ENCODE measurements around the gene MED27.
"Not testable (repeated sequence)": the region's sequence is repeated elsewhere in the genome, so short reads cannot be mapped to it uniquely, and the experiment has no call there.

MED27 gene

DNA sequence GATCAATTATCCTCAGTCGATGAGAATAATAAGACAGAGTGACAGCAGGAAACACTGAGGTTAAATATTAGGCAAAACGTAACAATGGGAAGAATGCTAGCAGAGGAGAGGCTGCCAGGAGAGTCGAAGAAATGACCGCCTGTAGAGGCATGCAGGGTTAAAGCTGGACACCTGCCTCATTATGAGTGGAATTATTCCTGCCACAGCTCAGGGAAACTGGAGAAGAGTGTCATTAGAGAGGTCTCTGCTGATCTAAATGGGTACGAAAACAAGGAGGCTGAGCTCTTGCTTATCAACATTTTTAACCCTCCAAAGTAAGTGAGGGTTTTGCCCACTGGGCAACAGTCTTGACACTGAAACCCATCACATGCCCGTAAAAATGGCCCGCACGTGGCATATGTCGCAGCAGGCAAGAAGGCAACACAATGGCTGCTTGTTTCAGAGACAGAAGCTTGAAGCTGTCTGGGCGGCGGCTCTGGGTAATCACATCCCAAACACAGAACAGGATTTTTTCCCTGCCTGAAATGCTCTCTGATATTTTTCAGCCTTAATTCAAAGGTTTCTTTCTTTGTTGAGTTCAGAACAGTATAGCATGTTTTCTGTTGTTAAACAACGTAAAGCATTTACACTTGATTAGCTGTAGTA lies 118.7 kb downstream of the MED27 start:
- DNase-seq, result no peak

DNA sequence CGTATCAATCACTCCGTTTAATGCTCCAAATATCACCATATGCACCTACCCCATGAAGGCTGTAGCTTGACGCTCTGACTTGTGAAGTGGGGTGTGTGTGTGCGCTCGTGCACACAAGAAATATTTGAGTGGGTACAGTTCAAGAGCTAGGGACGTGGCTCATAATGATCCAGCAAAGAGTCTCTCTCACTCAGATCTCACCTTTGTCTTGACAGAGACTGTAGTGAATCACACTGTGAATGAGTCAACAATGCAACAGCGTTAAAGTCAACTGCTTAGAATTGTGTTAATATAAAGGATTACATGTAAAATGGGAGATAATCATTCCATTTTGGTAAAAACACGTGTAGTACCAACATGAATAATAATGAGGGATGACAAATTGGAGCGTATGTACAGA lies 119.4 kb downstream of the MED27 start:
- DNase-seq, result no peak

DNA sequence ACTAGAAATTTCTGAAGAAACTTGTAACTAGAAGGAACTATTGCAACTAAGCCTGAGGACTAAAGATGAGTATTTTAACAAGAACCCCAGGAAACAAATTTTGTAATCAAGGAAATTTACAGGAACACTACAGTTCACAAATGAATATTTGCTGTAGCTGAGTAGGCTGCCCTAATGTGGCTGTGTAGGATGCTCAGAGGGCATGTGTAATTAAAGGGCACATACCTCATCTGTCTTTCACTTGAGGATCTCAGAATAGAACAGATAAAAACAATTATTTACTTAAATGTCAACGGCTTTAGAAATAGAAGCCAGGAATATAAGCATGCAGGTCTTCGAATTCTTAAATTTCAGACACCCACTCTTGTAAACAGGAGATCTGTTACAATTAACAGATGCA lies 119.8 kb downstream of the MED27 start:
- no peak for DNase-seq

DNA sequence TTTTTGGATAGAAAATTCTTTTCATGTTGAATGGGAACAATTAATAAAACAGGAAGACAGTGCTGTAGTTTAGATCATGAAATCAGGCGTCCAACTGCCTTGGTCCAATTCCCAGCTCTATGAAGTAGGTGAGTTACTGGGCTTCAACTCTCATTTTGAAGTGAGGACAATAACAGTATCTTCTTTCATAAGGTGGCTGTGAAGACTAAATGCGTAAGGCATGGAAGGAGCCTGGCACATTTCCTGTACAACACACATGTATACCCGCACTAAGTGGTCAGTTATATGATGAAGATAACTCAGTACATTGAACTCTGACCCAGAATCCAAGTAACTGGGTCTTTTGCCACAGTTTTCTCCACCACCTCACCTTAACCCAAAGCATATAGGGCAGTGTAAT lies 120.6 kb downstream of the MED27 start:
- DNase-seq, result no peak

DNA sequence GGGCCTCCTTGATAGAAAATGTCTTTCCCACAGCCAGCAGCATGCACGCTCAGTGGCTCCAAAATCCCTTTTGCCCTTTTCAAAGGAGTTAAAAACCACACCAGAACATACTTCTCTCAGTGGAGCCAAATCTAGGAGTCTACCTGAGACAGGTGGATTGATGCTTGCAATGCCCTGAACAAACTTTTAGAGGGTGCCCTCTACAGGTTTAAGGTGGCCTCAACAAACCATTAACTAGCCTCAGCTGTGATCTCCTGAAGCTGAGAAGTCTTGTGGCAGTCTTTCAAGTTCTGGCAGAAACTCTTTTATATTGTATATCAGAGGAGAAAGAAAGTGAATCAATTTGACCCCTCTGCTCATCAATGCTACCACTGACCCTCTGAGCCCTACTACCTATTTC lies 125.4 kb downstream of the MED27 start:
- DNase-seq, result no peak

DNA sequence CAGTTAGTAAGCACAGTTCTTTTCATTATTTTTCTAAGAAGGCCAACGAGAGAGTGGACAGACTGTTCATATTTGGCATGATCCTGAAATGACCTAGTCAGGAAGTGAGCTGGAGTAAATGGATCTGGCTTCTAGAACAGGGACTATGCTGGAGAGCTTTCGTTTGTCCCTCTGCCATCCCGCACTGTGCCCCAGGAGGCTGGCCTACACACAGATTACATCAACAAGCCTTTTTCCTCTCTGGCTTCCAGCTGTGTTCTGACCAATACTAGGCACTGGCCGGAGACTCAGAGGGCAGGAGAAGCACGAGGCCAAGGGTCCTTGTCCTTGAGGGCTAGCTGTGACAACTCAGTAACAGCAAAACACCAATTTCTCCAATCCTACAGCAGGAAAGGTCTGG lies 127.8 kb downstream of the MED27 start:
- DNase-seq, result no peak

DNA sequence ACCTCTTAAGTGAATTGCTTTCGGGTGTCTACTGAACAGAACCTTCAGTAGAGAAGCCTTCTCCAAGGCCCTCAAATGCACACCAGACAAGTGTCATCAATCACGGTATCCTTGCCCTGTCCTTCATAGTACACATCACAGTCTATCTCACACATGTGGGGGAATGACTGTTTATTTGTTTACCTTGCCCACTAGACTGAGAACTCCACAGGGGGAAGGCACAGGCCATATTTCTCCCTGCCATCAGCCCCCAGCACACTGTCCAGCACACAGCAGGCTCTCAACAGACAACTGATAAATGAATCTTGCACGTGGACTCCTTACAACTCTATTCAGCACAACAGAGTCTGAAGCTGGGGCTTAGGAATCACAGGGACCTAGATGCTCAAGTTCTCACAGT lies 128.5 kb downstream of the MED27 start:
- no peak for DNase-seq

DNA sequence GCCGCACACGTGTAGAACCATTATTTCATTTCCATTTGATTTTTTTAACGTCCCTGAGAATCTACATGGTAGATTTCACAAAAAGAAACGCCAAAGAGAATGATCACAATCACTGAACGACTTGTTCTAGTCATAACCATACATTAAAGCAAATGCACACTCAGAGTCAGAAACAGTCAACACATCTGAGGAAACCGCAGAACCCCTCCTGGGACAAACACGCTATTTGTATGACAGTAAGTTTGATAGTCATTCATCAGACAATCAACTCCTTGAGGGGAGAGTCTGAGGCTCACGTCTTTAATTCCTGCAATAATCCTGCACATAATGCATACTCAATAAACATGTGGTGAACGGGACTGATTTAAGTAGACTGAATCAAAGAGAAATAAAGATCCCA lies 129.2 kb downstream of the MED27 start:
- no peak for DNase-seq

DNA sequence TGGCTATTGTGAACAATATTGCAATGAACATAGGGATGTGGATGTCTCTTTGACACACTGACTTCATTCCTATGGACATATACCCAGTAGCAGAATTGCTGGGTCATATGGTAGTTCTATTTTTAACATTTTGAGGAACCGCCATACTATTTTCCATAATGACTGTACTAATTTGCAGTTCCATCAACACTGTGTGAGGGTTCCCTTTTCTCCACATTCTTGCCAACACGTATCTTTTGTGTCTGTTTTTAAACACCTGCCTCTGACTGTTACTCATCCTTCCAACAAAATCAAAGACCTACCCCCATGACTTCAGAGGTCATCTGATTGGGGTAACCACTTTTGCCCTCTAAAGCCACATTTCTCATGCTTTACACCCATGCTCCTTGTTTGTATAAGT lies 133.5 kb downstream of the MED27 start:
- no peak for DNase-seq

DNA sequence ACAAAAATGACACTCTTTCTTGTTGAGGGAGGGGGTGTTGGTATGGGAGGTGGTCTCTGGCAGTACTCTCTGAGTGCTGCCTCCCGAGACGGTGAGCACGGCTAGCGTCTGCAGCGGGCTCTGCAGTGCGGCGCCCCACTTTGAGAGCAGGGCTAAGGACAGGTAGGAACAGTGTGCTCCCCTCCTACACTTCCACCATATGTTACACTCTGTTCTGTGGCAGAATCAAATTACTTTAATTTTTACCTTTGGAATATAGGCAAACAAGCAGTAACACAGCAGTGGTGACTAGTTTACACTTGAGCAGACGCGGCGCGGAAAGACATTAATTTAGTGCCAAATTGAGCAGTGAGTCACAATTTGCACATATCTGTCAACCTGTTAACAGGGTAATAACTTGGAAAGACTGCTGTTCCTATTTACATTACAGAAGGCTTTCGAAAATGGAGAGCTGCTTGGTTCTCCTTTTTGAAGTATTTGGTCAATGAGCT lies 136.3 kb downstream of the MED27 start:
- DNase-seq, result no peak

DNA sequence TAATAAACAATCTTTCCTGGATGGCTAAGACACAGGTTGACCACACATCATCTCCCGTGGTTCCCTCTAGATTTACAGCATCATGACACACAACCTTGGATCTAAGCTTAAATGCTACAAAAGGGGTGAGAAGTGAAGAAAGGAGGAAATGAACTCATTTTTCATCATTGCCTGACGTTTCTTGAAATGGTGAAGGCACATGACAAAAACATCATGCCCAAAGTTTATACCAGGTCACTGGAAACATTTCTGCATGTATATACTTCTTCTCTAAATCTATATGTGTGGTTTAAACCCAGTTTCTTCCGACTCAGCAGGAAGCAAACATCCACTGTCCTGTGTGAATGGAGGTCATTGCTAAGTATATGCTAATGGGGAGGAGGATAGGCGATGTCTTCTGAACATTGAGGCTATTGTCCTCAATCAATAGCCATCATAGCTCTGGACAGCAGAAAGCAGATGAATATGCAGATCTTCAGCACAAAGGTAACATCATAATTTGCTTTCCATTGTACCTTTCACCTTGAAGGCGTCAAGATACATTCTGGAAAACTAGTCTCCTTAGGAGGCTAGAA lies 137.4 kb downstream of the MED27 start:
- no peak for DNase-seq

DNA sequence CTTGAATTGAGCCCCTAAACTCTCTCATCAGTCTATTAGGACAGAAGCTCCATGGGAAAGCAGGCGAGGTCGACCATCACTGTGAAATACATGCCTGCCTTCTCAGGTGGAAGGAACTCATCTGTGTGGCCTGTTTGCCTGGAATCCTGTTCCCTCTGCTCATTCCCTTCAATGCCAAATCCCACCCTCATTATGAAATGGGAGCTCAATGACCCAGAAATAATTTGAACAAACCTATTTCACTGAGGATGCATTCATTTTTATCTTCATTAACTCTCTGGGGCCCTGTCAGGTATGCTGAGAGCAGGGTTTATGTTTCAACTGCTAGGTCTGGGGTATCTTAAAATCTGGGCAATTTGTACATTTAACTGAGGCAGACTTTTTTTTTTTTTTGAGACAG lies 142.2 kb downstream of the MED27 start:
- no peak for DNase-seq

DNA sequence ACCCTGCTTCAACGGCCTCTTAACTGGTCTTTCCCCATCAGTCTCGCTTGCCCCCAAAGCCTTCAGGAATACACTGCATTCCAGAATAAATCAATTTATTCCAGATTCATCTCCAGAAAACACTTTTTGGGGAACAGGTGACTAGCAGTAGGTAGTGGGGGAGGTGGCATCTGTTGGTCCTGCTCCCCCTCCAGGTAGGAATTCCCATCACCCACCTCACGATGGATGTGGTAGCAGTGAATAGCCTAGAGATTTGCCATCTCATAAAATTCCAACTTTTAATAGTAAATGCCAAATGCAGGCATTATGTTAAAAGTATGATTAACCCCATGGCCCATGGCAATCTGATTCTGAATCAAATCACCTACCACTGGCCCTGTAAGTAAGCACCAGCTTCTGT lies 142.7 kb downstream of the MED27 start:
- no peak for DNase-seq

DNA sequence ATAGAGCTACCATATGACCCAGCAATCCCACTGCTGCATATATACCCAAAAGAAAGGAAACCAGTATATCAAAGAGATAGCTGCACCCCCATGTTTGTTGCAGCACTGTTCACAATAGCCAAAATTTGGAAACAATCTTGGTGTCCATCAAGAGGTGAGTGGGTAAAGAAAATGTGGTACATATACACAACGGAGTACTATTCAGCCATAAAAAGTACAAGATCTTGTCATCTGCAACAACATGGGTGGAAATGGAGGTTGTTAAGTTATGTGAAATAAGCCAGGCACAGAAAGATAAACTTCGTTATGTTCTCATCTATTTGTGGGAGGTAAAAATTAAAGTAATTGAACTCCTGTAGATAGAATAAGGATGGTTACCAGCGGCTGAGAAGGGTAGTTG lies 145.0 kb downstream of the MED27 start:
- DNase-seq, result no peak

DNA sequence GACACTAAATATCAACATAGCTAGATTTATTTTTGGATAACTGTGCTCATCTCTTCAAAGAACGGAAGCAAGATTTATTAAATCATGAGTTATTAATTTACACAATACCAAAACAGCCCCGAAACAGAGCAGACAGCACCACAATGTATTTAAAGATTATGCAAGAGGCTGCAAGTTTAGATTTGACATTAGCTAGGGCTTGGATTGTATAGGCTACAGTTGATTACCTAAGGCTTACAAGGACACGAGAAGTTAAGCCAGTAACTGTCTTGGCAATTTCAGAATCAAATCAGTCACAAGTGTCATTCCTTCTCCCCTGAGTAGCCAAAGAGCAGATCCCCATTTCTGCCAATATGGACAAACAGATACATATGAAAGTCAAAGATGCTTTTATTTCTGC lies 152.6 kb downstream of the MED27 start:
- DNase-seq, result no peak

DNA sequence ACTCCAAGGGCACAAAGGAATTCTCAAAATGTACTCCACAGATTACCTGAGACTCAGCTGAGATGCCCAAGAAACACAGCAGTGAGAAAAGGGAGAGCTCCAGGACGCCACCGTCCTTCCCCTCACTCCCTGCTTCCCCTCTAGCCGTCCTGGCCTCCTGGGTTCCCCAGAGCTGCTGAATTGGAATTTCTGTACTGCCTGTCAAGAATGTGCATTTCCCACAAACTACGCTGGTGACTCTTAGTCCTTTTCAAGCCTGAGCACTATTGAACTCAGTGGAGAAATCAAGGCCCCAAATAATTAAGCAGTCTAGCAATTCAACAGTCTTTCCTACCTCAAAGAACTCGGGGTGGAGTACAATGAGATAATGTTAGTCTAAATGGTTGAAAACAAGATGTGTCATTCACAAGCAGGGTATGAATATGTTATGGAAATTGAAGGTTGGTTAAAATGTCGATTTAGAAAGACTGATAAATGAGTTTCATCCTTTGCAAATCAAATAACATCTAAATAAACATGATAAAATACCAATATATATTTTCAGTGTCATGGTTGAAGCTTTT lies 153.2 kb downstream of the MED27 start:
- DNase-seq, result no peak

DNA sequence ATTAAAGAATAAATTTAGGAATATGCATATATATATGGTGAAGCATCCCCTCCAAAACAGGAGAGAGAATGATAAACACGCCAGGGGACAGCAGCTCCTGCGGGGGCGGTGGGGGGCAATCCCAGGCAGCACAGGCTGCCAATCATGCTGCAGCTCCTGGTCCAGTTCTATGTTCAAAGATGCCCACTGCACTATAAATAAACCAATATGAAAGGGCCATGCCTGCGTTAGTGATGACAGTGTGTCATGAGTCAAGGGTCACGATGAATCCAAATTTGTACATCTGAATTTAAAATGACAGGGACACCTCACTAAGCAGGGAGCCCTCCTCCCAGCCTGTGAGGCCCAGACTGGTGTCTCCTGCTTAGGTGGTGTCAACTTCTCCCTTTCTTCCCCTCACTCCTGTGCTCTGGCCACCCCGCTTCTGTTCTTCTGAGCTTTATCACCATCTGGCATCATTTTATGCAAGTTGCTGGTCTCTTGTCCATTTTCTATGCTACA lies 153.9 kb downstream of the MED27 start:
- DNase-seq, result no peak

DNA sequence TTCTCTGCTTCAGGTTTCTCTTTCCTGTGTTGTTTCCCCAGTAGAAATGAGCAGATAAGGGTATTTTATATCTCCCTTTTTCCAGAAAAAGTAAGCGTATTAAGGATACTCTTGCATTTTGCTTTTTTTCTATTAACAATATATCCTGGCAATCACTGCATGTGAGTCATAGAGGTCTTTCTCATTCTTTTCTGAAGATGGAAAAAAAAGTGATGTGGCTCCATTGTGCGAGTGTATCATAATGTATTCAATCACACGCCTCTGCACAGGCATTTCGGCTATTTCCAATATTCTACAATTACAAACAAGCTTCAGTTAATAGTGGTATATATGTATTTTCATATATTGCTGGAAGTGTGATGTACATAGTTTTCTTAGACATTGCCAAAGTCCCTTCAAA lies 155.9 kb downstream of the MED27 start:
- DNase-seq, result no peak

DNA sequence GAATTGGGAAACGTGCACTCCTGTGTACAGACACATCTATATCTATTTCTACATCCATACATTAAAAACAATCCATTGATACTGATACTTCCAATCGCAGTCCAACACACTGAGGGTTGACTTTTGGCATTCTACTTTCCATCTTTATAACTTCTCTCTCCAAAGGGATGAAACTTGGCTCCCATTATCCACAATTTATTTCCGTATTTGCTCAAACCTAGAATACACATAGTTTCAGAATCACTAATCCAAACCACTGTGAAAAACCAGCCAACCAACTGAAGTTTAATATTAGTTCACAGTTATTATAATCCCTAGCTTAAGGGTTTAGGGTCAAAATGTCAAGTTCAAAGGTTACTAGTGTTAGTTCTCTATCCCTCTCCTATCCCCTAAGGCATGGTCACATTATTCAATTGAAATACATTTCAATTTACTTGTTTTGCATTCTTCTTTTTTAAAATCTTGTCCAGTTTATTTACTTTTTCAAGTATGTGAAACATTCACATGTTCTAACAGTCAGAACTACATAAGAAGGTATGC lies 156.5 kb downstream of the MED27 start:
- DNase-seq, result no peak

DNA sequence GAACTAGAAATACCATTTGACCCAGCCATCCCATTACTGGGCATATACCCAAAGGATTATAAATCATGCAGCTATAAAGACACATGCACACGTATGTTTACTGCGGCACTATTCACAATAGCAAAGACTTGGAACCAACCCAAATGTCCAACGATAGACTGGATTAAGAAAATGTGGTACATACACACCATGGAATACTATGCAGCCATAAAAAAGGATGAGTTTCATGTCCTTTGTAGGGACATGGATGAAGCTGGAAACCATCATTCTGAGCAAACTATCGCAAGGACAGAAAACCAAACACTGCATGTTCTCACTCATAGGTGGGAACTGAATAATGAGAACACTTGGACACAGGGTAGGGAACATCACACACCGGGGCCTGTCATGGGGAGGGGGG lies 158.0 kb downstream of the MED27 start:
- not testable (repeated sequence) for DNase-seq

DNA sequence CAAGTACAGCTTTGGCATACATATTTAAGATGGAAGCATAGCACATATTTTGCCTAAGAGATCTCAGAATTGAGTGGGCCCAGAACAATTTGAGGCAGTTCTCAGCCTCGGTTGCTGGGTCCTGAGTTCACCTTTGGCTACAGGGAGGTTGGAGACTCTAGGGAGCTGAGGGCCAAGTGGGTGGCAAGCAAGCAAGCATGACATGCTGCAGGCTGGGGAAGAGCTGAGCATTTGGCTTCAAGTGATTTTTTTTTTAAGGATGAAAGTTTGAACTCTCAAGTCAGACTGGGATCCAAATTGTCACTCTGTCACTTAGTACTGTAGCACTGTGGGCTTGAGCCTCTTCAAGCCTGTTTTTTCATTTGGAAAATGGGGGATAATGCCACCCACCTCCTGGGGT lies 160.5 kb downstream of the MED27 start:
- no peak for DNase-seq

DNA sequence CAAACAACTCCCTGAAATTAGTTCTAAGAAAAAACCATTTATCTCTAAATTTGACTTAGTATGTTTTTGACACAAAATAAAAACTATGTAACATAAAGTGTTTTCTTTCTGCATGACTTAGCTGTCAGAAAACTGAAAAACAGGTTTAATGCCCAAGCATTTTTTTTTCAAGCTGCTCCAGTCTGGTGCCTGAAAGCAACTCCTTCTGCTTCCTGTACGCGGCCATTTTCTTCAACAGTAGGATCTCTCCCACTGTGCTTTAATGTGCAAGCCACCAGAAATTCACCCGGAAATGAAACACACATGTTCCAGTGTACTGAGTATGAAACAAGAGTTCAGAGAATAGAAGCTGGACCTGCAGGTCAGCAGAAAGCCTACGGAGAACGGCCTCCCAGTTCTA lies 161.2 kb downstream of the MED27 start:
- DNase-seq, result no peak

DNA sequence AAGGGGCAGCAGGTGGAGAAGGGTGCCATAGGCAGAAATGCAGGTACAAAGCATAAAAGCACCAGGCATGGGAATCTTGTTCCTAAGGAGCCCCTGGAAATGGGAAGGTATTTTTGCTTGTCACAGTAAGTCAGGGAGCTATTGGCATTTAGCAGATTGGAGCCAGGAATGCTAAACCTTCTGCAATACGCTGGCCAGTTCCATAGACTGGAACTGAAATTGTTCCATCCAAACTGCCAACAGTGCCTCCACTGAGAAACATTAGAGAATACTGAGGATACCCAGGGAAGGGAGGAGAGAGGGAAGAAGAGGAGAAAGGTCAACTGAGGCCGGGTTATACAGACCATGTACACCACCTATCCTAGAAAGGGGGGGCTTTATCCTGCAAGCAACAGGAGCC lies 162.7 kb downstream of the MED27 start:
- no peak for DNase-seq

DNA sequence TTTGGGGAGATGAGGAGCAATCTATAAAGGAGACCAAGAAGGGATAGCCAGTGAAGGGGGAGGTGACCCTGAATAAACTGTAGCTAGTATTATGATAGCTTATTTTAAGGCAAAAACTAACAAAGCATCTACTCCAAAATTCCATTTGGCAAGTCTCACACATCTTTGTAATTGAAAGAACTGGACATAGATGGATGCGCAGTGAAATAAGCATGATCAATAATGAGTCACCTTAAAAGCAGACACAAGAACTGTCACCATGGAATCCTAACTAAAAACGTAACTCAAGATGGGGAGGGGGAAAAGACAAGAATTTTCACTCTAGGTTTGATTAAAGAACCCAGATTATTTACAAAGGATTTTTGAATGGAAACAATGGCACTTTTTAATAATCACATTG lies 164.5 kb downstream of the MED27 start:
- DNase-seq, result no peak

All from GDM1 (cell line).